DND-41 (cell line): ENCODE results near the gene ZSWIM5.

ENCODE experiments used
- EZH2 ChIP-seq: IDR thresholded peaks from 3 replicates; pipeline ENCODE4 v1.6.1; 2012; ENCODE audit warnings: borderline replicate concordance, low read depth, mild to moderate bottlenecking, moderate library complexity, low read length, inconsistent platforms; ENCODE audit not compliant: severe bottlenecking
- TF ChIP-seq, protein P1 (sequence below): IDR thresholded peaks from 2 replicates; pipeline ENCODE4 v1.5.1; 2012; ENCODE audit warnings: borderline replicate concordance, low read length, moderate library complexity, mild to moderate bottlenecking; ENCODE audit not compliant: poor library complexity, severe bottlenecking; ENCODE audit errors: extremely low read depth

DNA sequence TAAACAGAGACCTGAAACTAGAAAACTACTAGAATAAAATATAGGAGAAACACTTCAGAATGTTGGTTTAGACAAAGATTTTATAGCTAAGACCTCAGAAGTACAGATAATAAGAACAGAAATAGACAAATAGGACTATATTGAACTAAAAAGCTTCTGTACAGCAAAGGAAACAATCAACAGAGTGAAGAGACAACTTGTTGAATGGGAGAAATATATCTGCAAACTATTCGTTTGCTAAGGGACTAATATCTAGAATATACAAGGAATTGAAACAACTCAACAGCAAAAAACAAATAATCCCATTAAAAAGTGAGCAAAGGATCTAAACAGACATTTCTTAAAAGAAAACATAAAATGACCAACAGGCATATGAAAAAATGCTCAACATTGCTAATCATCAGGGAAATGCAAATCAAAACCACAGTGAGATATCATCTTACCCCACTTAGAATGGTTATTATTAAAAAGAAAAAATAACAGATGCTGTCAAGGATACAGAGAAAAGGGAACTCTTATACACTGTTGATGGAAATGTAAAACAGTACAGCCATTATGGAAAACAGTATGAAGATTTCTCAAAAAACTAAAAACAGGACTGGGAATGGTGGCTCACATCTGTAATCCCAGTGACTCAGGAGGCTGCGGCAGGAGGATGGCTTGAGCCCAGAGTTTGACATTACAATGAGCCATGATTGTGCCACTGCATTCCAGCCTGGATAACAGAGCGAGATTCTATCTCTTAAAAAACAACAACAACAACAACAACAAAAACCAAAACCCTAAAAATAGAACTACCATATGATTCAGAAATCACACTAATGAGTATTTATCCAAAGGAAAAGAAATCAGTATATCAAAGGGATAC, 37.3 kb upstream of the ZSWIM5 start:
- TF ChIP-seq, protein P1, sequence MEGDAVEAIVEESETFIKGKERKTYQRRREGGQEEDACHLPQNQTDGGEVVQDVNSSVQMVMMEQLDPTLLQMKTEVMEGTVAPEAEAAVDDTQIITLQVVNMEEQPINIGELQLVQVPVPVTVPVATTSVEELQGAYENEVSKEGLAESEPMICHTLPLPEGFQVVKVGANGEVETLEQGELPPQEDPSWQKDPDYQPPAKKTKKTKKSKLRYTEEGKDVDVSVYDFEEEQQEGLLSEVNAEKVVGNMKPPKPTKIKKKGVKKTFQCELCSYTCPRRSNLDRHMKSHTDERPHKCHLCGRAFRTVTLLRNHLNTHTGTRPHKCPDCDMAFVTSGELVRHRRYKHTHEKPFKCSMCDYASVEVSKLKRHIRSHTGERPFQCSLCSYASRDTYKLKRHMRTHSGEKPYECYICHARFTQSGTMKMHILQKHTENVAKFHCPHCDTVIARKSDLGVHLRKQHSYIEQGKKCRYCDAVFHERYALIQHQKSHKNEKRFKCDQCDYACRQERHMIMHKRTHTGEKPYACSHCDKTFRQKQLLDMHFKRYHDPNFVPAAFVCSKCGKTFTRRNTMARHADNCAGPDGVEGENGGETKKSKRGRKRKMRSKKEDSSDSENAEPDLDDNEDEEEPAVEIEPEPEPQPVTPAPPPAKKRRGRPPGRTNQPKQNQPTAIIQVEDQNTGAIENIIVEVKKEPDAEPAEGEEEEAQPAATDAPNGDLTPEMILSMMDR = no peak
- no peak for TF ChIP-seq EZH2
